GM12891 (cell line): Measurements from ENCODE around the gene MGA.
"Not testable (repeated sequence)": the region's sequence is repeated elsewhere in the genome, so short reads cannot be mapped to it uniquely, and the experiment has no call there.

Experiments
- POLR2A ChIP-seq: IDR thresholded peaks from 2 replicates; pipeline ENCODE4 v1.6.1; 2011; ENCODE audit warnings: low read depth, low read length, control low read depth
- POLR2AphosphoS5 ChIP-seq: IDR thresholded peaks from 2 replicates; pipeline ENCODE4 v1.6.1; 2011; ENCODE audit warnings: low read depth, low read length, control low read depth

DNA sequence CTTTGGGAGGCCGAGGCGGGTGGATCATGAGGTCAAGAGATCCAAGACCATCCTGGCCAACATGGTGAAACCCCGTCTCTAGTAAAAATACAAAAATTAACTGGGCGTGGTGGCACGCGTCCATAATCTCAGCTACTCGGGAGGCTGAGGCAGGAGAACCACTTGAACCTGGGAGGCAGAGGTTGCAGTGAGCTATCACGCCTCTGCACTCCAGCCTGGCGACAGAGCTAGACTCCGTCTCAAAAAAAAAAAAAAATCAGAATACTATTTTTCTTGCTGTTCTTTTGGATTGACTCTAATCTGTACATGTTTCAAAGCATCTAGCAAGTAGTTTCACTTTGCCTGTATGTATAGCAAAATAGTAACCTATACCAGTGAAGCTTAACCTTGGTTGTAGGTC, 75.3 kb downstream of the MGA start:
- not testable (repeated sequence) for TF ChIP-seq POLR2A, POLR2AphosphoS5
